Fibroblast of peridontal ligament (primary cell): ENCODE results near the gene MYH9.
"Not testable (repeated sequence)": the region's sequence is repeated elsewhere in the genome, so short reads cannot be mapped to it uniquely, and the experiment has no call there.

Experiments
- DNase-seq: peaks from one replicate; pipeline ENCODE4 v3.0.0-alpha.2; 2010; ENCODE audit errors: extremely low read depth

The MYH9 gene

DNA sequence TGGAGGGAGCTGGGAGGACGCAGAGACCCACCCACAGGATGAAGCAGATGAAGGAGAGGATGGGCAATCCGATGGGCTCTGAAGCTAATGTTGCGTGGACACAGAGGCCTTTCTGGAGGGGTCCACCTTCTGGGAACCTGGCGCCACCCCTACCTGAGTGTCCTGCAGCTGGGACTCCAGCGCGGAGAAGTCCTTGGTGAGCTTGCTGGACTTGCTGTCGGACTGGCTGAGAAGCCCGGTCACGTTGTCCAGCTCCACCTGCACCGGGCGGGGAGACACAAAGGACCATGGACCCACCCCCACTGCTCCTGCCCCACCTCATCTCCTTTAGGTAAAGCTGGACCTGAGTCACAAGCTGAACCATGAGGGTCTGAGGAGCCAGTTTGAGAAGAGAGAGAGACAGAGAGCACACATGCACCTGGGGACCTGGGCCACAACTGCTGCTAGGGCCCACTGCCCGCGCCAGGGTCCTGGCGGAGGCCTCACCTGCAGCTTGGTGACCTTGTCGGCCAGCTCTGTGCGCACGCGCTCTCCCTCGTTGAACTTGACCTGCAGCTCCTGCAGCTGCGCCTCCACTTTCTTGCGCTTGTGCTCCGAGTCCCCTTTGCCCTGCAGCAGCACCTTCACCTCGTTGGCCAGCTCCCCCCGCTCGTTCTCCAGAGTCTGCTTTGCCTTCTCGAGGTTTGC is 94.0 kb downstream of the MYH9 start:
- no peak for DNase-seq

DNA sequence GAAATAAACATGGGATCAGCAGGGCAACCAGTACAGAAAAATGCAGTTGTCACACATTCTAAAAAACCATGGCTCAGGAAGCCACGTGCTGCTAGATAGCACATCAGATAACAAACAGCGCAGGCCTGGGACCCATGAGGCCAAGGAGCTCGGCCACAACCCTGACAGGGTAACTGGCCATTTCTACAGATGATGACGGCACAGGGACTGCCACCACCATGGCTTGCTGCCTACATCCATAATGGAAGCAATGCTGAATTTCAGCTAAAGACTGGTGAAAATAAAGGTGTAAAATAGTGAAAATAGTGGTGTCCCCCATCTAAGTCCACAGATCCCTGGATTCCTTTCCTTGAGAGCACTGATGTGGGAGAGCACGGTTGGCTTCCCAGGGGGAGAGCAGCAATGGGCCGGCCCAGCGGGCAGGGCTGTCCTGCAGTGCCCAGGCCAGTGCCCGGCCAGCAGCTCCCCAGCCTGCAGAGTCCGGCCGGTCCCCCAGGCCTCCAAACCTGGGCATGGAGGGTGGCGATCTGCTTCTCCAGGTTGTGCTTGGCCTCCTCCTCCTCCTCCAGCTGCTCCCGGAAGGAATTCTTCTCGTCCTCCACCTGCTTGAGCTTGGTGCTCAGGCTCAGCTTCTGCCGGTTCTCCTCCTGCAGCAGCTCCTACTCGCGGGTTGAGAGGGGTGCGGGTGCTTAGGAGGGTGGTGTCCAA is 94.8 kb downstream of the MYH9 start:
- no peak for DNase-seq

DNA sequence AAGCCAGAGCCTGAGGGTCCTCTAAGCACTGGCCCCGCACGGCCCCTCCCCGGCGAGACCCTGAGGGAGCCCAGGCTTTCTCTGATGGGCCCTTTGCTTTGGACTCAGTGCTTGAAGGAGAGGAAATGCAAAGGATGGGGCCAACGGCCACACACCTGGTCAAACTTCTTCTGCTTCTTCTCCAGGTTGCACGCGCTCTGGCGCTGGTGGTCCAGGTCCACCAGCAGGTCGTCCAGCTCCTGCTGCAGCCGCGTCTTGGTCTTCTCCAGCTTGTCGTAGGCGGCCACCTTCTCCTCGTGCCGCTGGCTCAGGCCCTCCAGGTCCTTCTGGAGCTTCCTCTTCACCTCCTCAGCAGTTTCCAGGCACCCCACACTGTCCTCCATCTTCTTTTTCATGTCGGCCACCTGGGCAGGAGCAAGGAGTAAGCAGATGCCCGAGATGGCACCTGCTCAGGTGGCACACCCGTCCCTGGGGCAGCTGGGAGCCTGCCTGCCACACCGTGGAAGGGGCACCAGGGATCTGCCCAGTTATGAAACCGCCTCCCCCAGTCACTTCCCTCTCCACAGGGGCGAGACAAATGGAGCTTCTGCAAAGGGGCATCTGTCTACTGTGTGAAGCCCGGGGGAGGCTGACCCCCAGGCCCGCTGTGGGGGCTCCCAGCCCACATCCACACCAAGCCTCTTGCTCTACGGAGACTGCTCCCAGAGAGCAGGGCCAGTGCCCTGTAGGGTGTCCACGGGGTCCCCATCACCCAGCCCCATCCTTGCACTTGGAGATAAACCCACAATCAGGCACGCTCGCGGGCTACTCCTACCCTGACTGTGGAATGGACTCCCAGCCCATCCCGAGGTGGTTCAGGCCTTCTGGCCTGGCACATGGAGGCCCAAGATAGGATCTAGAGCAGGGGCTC is 95.7 kb downstream of the MYH9 start:
- DNase-seq = no peak

DNA sequence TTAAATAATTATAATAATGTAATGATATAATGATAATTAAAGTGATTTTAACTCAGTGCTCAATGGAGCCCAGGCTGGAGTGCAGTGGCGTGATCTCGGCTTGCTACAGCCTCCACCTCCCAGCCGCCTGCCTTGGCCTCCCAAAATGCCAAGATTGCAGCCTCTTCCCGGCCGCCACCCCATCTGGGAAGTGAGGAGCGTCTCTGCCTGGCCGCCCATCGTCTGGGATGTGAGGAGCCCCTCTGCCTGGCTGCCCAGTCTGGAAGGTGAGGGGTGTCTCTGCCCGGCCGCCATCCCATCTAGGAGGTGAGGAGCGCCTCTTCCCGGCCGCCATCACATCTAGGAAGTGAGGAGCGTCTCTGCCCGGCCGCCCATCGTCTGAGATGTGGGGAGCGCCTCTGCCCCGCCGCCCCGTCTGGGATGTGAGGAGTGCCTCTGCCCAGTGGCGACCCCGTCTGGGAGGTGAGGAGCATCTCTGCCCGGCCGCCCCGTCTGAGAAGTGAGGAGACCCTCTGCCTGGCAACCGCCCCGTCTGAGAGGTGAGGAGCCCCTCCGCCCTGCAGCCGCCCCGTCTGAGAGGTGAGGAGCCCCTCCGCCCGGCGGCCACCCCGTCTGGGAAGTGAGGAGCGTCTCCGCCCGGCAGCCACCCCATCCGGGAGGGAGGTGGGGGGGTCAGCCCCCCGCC is 97.2 kb downstream of the MYH9 start:
- DNase-seq = not testable (repeated sequence)

DNA sequence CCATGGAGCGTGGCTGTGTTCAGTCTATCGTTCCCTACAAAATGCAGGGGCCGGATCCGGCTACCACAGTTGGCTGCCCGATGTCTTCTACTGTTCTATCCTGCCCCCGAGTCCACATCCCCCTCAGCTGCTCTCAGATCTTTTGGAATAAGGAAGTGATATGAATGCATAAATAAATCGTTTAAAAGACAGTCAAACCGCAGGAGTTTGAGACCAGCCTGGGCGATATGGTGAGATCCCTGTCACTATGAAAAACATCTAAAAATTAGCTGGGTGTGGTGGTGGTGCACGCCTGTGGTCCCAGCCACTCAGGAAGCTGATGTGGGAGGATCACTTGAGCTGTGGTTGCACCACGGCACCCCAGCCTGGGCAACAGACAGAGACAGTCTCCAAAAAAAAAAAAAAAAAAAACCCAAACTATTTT is 97.8 kb downstream of the MYH9 start:
- DNase-seq = not testable (repeated sequence)

DNA sequence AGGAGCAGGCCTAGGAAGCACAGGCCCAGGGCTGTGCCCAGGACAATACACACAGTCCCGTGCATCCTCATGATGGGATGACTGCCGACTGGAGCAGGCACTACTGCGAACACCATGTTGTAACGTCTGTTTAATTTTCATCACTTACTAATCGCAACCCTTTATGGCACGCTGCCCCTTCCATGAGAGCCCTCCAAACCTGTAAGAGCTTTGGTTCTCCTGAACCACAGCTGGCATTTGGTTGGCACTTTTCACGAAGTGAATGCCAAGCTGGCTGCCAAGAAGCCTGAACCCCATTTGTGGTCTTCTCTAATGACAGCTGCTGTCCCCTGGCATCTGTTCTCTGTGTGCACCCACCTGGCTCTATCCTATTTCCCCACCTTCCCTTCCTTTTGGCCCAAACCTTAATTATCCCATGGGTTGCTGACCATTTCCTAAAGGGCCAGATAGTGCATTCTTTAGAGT is 98.3 kb downstream of the MYH9 start:
- DNase-seq = no peak

DNA sequence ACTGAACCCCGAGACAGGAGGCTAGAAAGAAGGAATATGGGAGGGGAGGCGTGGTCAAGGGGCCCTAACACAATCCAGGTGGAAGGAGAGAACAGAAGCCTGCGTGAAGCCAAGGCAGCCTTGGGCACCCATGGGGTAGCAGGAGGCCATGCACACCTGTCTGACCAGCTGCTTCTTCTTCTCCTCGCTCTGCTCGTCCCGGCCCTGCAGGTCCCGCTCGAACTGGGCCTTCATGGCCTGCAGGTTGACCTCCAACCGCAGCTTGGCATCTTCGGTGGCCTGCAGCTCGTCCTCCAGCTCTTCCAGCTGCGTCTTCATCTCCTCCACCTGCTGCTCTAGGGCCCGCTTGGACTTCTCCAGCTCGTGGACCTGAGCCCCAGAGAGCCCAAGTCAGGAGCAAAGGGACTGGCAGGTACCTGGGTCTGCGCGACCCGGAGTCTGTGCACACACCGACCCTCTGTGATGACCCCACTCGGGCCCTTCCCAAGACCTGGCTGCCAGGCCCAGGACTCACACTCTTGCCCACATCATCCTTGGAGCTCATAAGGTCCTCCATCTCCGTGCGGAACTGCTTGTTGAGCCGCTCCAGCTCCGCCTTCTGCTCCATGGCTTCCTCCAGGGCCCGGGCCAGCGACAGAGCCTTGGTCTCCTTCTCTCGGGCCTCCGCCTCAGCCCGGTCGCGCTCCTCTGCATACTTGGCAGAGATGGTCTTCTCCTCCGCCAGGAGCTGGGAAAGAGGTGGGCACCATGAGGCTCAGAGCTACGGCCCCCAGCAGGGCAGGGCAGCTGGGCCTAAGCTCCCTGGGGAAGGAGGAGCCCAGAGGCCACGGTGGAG is 99.0 kb downstream of the MYH9 start:
- DNase-seq = no peak

DNA sequence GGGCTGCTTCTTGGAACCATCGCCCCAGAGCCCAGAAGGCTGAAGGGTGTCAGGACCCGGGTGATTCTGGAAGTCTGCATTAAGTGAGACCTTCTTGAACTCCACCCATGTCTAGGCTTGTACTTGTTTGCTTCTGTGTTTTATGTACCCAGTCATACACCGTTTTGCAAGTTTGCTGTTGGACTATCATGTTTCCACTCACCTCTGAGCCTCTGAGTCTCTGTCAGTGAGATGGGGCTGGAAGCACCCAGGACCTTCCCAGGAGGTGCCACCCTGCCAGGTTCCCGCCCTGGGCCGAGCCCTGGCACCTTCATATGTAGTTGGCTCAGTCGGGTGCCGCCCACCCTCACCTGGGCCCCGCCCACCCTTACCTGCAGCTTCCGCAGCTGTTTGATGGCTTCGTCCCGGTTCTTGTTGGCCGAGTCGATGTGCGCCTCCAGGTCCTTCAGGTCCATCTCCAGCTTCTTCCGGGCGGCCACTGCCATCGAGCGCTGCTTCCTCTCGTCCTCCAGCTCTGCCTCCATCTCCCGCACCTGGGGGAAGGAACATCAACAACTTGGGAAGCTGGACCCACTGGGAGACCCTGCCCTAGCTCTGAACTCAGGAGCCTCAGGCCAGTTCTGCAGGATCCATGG is 99.8 kb downstream of the MYH9 start:
- no peak for DNase-seq

DNA sequence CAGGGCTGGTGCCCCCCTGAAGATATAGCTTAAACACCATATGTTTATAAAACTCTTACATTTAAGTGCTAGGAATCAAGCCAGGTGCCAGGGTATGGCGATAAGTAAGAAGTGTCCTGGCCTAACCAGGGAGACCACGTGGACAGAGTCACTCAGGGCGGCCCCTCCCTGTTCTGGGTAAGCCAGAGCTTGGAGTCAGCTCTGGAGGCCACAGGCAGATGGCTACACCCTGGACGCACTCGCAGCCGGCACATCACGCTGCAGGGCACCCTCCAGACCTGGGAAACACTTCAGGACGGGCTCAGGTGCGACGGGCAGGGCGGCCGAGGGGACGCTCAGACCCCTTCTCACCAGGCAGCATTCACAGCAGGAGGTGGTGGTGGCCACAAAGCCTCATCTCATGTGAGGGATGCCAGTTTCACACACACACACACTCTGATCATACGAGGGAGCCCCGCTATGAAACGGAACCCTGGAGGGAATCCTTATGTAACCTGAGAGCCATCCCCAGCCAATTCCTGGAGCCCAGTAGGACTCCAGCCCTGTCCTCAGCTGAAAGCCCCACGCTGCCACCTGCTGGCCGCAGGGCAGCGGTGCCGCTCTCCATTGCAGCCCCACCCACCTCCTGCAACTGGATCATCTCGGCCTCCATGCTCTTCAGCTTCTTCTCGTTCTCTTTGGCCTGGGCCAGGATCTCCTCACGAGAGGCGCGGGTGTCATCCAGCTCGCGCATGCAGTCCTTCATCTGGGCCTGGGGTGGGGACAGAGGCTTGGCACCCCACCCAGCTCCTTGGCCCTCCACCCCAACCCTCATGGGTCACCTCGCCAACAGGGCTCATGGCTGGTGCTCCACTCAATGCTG is 101.4 kb downstream of the MYH9 start:
- DNase-seq = peak; percentile 75

DNA sequence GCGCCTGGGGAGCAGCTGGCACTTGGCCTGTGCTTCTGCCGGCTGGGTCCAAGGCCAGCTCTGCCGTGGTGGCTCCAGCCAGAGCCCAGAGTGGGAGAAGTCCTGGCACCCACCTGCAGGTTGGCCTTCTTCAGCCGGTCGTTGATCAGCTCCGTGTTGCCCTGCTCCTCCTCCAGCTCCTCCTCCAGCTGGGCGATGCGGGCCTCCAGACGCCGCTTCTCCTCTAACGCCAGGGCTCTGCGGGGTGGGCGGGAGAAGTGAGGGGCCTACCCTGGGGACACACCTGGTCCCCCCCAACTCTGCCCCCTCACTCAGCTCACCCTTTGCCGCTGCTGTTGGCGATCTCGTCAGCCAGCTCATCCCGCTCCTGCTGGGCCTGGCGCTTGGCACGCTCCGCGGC is 102.2 kb downstream of the MYH9 start:
- DNase-seq = no peak

DNA sequence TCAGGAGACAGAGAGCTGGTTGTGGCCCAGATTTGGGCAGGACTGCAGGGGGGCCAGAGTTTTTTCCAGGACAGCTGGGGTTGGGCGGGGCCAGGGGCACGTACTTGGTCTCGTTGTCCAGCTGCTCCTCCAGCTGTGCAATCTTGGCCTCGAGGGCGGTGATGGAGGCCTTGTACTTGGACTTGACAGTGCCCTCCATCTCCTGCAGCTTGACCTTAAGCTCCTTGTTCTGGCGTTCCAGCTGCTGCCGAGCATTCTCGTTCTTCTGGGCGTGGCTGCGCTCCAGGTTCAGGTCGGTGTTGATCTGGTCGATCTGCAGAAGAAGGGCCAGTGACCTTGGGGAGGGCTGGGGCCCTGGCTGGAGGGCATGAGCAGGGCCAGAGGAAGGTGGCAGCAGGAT is 102.8 kb downstream of the MYH9 start:
- no peak for DNase-seq

DNA sequence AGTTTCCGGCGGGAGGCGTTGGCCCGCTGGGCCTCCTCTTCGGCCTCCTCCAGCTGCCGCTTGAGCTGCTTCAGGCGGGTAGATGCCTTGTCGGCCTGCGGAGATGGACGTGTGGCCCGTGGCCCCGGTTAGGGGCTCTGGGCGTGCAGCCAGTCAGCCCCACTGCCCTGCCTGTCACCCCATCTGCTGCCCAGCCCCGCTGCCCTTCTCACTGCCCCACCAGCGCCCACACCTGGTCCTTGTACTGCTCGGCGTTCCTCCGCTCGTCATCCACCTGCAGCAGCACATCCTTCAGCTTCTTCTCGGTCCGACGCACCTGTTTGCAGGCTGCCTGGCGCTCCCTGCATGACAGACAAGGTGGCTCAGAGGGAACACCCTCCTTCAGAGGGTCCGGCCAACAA is 103.6 kb downstream of the MYH9 start:
- no peak for DNase-seq

DNA sequence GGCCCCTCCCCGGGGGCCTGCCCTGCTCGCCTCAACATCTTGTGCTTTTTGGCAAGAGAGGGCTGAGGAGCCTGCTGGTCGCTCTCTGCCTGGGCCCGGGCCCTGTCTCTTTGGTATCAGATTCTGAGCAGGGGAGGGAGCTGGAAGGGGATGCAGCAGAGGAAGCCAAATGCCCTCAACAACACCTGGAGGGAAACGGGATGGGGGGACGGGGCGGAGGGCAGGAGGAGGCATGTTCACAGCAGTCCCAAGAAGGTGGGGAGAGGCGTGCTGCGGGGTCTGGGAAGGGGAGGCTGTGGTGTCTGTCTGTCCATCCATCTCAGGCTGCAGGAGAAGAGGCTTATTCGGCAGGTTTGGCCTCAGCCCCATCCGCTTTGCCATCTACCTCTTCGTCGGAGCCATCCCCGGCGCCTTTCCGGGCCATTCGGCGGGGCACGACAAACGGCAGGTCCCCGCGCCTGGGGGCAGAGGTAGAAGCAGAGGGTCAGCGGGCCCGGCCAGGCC is 105.4 kb downstream of the MYH9 start:
- DNase-seq = no peak

DNA sequence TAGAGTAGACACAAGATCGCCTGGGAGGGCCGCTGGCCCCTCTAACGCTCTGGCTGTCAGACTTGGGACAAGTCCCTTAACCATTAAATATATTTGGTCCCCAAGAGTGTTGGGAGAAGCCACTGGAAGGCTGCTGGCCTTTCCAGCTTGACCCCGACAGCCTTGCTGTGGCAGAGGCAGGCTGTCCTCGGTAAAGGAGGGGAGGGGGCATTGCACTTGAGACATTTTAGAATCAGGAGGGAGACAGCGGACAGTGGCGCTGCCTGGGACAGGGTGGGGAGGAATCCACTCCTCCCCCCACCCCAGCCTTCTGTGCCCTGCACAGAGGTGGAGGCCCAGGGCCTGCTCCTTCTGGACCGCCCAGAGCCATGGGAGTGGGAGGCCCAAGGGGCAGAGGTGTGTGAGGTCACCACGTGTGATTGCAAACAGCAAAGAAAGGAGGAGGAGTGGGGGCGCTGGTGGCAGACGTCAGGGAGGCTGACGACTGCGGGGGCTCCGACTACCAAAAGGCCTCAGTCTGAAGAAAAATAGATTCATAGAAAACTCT is 105.9 kb downstream of the MYH9 start:
- DNase-seq = no peak

DNA sequence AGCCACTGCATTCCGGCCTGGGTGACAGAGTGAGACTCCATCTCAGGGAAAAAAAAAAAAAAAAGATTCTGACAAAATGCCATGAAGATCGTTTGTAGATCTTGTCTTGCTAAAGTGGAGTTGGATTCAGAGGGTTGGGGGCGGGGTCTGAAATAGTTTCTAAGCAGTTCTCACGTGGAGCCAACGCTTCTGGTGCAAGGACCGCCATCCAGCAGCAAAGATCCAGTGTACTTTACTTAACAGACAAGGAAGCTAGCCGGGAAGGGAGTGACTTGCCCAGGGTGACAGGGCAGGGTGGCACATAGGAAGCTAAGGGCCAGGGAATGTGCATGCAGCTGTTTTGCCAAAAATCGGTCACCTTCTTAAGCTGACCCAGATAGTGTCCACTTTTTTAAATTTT is 107.4 kb downstream of the MYH9 start:
- DNase-seq = no peak

DNA sequence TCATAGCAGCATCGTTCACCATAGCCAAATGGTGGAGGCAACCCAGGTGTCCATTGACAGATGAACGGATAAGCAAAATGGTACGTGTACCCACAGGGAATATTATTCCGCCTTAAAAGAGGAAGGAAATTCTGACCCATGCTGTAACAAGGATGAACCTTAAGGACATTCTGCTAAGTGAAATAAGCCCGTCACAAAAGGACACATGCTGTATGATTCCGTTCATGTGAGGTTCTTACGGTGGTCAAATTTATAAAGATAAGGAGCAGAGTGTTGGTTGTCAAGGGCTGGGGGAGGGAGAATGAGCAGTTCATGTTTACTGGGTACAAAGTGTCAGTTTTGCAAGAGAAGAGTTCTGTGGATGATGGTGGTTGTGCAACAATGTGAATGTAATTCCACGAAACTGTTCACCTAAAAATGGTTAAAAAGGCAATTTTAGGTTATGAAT is 108.5 kb downstream of the MYH9 start:
- DNase-seq = no peak

DNA sequence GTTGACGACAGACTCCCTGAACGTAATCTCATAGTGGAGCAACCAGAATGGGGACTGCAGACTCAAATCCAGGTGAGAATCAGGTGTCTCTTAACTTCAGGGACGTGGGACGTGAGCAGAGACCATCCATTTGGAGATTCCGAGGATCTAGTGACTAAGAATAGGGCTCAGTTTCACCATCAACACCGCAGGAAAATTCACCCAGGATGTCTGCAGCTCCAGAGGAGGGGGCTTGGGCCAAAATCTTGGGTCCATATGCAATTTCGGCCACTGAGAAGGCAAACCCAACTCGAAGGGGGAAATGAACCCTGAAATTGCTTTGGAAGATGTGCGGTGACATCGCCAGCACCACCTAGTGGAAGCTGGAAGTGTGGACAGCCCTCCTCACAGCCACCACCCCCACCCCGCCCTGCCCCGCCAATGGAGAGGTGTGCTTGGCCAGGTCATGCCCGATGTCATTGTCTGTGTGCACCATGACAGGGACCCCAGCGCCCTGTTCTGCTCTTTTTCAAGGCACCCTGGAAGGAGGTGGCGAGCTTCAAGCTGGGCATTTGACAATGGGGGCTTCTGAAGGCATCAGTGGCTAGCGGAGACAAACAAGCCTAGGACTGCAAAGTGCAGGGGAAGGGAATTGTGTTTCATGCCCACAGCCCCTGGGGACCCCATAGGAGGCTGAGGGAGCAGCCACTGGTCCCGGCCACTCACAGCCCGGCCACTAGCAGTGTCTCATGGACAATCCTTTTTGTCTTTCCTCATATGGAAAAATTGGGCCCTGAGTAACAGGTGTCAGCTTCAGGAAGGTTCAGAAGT is 110.1 kb downstream of the MYH9 start:
- DNase-seq = peak; percentile 69

DNA sequence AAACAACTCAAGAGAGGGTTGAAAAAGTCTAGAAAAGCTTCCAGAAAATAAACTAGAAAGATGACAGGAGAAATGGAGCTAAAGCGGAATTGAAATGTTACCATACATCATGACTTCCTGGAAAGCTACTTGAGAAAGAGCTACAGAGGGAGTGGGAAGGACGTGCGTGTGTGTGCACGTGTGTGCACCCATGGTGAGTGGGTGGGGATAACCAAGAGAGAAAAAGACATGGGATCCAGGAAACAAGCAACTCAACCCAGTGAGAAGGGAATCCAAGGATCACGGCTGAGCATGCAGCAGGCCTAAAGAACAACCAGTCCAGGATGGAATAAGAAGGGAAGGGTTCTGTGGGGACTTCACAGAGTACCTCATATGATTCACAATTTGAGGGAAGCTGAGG is 113.2 kb downstream of the MYH9 start:
- no peak for DNase-seq
